HPDE6-E6E7 (cell line): ENCODE data around the gene HTR5A.

Experiments
- DNase-seq: peaks from one replicate; pipeline ENCODE4 v3.0.0; 2011; ENCODE audit warnings: missing footprints; ENCODE audit errors: extremely low spot score

HTR5A gene

DNA sequence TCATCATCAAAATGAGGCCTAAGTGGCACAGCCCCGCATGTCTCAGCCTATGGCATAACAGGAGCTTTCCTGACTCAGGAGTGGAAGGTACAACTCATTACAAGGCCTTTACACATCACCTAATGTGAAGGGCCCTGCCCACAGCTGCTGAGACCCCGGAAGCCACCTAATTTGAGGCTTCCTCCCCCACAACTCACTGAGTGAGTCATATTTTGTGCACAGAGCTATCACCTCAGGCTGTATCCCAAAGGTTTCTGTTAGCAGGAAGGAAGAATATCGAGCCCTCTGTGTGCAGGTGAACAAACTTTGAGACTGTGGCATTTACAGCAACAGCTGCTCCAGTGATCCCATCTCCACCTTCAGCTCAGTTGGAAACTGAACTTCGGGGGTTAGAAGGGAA is 20.6 kb downstream of the HTR5A start:
- no peak for DNase-seq

DNA sequence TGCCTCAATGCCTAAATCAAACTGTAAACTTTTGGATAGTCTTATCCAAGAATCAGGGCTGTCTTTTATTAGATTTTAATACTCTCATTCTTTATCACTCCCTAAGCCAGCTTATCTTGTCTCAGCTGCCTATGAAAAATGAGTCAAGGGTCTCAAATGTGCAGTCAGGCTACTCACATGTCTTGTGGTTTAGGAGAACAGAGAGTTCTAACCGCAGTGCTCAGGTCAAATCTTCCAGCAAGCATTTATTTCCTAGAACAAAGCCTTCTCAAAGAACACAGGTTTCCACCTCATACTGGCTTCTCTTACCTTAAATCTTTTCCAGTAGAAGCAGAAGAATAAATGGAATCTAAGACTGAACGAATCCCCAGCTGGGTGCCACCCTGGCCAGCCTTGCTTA is 23.5 kb downstream of the HTR5A start:
- DNase-seq, result no peak

DNA sequence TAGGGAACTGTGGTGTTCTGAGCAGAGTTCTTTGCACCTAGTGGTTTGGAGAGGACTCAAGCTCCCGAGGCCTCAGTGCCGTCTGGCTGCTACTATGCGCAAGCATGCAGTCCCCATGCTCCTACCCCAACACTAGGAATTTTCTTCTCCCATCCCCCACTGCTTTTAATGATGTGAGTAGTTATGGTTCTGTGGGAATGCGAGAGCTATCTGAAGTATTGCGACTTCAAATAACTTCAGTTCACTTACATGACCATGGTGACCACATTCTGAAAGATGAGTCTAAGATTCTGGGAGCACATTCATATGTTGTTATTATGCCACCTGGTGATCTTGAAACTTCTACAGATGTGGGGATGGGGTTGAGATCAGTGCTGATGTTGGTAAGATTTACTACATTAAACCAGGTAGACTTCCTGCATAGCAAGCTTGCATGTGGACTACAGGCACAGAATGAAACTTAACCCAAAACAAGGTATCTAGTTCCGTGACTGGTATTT is 24.6 kb downstream of the HTR5A start:
- no peak for DNase-seq

DNA sequence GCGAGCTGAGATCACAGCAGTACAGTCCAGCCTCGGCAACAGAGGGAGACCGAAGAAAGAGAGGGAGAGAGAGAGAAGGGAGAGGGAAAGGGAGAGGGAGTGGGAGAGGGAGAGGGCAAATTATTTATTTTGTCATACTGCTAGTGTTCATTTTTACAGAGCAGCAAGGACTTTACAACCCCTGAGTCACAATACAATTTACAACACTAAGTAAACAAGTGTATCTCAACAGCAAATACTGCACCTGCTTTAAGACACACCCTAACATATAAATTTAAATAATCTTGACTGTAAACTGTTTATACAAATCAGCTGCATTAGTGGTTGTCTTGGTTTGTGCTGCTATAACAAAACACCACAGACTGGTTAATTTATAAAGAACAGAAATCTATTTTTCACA is 27.2 kb downstream of the HTR5A start:
- DNase-seq, result no peak

DNA sequence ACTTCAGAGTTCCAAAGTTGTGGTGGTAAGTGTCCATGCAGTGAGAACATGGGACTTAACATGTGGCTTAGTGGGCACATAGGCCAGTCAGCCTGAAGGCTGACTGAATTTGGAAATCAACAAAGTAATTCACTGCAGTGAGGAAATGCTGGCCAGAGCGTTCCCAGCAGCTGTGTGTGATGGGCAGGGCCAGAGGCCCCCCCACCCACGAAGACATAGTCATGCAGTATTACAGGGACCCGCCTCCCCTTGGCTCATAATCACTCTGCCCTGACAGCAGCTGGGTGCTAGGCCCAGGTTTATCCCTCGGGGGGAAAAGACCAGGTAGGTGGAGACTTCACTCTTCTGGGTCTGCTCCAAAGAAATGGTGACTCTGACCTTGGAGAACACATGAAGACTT is 33.7 kb downstream of the HTR5A start:
- no peak for DNase-seq

DNA sequence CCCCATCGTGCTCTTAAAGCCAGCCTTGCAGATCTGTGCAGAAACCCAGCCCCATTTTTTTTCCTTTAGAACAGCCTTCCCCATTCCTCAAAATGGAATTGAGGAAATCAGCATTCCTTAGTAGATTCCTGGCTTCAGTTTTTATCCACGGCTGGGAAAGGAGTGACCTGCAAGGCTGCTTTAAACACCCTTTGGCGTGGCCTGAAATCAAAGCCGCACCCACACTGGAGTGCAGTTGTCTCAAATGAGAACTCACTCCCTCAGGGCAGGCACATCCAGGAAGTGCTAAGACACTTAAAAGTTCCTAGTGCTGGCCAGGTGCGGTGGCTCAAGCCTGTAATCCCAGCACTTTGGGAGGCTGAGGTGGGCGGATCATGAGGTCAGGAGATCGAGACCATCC is 34.8 kb downstream of the HTR5A start:
- no peak for DNase-seq

DNA sequence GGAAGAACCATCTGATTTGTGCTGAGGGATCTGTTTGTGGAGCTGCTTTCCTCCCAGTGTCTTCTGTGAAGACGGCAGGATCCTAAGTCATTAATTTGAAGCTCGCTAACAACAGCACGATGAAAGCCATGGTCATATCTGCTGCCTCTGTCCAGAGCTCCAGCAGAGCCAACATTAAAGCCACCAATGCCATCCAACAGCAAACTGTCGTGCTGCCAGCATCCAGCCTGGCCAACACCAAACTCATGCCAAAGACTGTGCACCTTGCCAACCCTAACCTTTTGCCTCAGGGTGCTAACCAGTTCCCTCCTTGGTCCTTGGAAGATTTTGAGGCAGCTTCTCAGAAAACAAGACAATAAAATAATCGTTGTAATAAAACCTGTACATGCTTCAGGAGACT is 36.2 kb downstream of the HTR5A start:
- DNase-seq, result no peak

DNA sequence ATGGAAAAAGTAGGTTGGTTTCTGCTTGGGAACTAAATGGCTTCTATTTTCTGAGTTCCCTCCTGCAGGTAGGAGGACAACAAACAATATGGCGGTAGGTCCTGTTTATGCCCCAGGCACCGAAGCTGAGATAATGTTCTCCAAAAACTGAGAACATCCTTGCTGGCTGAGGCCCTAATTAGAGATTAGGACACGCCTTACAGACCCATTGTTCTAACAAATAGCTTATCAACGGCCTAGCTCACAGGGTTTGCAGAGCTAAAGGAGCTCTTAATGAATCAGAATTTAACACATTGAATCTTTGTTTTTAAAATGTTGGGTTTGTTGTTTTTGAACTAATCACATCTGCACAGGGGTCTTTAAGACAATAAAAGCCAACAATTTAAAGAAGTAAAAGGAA is 37.0 kb downstream of the HTR5A start:
- no peak for DNase-seq

DNA sequence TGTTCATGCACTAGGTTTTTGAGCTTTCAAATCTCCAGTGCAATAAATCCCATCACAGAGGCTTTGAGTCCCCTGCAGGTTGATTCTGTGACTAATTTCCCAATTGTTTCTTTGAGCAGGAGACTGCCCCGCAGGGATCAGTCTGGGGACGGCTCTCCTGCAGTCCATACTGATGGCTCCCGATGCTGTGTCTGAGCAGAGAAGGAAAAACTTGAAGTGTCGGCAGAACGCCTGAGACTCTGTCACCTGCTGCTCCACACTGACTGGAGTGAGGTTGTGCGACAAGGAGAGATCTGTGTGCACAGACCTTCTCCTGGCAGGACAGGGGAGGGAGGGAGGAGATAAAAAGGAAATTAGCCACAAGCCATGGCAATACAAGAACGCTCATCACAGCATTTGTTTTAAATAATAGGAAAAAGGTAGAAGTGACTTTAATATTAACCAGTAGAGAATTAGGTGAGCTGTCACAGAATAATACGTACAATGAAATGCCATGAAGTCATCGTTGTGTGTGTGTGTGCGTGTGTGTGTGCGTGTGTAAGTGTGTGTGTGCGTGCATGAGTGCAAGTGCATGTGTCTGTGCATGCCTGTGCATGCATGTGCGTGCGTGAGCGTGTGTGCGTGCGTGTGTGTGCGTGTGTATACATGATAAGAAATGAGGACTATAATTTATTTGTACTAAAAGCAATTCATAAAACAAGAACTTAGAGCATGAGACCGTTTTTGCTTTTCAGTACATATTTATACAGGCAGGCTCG is 38.2 kb downstream of the HTR5A start:
- DNase-seq, result no peak

DNA sequence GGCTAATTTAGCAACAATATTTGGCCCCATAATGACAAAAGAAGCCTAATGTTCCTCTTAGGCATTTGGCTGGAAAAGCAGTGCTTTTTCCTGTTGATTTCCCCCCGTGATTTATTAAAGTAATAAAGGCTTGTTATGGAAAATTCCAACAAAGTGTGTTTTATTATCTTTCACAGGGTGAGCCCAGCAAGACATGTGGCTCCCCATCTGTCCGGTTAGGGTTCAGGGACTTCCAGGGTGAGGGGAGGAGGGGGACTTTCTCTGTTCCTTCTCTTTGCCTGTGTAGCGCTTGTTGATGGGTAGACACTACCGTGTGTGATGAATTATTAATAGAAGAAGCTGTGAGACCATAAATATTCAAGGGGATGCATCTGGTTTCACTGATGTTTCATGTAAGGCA is 39.0 kb downstream of the HTR5A start:
- DNase-seq, result no peak

DNA sequence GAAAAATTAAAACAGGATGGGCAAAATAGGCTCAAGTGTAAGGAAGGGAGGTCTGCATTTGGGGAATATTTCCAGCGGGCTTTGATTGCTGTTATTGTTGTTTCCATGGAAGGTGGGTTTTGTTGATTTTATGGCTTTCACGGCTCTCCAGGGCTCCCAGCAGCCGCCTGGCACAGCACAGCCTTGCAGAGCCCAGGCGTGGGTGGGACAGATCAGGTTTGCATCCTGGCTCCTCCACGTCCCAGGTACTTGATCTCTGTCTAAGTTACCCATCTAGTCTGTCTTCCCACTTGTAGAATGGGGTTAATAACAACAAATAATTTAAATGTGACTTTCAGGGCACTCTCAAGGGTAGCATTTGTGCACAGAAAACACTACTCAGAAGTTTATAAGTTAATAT is 45.2 kb downstream of the HTR5A start:
- no peak for DNase-seq

DNA sequence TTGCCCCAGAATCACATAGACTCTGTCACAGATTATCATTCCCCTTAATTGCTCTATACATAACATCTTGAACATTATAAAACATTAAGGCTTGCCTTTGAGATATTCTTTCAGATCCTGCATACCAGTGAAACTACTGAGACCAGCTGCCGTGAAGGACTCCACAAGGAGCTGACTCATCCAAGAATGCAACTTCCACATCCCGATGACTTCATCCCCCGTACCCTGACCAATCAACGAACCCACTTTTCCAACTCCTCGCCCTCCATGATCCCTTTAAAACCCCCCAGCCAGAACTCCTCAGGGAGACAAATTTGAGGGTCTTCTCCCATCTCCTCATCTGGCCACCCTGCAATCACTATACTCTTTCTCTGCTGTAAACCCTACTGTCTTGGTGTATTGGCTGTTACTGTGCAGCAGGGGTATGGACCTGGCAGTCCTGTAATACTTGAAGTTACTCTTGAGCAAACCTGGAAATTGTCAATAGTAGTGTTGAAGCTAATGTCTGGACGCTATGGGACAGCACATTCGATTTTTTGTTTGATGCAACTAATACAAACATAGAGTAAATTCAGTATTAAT is 49.8 kb downstream of the HTR5A start:
- DNase-seq, result no peak

DNA sequence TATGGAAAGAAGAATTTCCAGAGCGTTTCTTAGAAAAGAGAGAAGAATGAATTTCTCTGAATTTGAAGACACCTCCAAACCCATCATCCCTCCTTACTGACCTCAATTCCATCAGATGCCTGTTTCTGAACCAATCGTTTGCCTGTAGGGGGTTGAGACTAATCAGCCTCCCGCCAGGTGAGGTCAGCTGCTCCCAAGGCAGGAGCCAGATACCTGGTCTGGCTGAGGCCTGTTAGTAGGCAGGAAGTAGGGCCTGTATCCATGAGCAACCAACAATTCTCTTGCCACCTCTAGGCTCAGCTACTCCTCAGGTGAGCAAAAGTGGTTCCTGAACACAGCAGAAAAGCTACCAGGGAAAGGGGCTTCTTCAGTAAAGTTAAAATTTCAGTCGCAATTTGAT is 50.3 kb downstream of the HTR5A start:
- DNase-seq, result no peak

DNA sequence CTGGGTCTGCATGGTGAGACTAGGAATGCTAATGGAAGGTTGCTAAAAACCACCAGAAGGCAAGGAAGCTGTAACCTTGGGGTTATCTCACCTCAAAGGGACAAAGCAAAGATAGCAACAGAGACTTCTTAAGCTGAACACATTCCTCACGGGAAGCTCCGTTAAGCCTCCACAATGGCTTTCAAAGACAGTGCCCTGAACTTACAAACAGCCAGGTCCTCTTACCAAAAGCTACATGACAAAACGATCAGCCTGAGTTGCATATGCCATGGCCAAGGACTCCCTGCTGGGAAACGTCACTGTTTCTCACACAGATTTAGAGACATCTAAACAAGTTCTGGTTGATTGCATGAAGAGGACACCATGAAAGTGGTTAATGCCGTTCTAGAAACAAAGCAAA is 52.7 kb downstream of the HTR5A start:
- no peak for DNase-seq

DNA sequence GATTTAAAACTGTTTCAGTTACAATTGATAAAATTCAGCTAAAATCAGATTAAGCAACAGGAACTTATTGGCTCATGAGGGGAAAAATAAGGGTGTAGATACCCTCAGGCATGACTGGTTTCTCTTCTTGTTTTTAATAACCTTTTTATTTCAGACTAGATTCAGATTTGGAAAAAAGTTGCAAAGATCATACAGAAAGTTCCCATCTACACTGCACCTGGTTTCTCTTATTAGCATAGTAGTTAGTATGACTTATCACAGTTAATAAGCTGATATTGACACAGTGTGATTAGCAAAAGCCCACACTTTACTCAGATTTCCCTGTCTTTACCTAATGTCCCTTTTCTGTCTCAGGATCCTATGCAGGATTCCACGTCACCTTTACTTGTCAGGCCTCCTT is 53.3 kb downstream of the HTR5A start:
- no peak for DNase-seq

DNA sequence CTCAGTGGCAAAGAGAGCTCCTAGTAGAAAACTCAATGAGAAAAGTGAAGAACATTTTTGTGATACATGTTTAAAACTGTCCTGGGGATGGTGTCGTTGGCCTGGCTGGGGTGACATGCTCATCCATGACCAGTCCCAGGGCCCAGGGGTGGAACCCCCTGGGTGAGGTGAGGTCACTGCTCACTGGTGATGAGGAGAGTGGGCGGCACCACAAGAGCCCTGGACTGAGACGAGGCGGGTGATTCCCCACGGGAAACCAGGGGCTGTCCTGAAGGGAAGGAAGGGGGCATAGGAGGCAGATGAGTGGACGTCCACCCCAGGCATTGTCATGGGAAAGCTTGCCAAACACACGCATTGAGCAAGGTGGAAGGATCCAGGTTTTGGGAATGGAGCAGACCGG is 54.6 kb downstream of the HTR5A start:
- DNase-seq, result no peak

DNA sequence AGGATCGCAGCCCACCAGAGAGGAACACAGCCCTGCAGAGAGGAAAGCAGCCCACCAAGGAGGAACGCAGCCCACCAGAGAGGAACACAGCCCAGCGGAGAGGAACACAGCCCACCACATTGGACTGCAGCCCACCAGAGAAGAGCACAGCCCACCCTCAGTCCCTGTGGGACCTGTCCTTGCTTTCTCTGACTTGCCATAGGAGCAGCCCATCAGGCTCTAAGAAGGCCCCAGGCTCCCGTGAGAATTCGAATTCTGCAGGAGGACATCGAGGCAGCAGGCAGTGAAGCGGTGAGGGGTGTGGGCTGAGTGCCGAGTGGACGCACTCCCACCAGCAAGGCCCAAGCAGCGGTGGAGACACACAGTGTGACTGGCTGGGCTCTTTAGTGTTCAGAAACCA is 59.1 kb downstream of the HTR5A start:
- no peak for DNase-seq

DNA sequence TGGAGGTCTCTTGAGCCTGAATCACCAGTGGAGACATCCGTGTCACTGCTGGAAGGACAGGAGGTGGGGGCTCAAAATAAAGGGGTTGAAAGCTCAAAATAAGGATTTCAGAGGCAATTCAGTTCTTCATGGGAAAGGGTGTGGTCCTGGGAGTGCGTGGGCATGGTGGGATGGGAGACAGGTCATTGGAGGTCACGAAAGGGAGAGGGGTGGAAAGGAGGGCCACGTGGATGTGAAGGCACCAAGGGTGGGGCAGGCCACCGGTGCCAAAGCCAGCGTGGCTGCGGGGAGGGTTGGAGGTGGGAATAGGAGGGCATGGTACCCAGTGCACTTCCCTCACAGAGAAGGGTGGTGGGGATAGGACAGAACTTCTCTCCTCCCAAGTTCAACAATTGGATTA is 59.7 kb downstream of the HTR5A start:
- no peak for DNase-seq

DNA sequence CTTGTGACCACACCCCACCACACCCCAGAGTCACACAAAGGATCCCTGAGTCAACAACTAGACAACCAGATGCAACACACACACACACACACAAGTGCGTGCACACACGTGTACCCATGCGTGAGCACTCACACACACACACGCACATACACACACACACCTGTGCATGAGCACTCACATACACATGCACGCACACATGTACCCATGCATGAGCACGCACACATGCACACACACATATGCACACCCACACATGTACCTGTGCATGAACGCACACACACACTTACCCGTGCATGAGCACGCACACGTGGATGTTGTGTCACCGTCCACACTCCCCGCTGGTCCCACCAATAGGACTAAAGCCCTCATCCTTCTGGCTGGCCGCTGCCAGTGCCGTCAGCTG is 60.4 kb downstream of the HTR5A start:
- no peak for DNase-seq

DNA sequence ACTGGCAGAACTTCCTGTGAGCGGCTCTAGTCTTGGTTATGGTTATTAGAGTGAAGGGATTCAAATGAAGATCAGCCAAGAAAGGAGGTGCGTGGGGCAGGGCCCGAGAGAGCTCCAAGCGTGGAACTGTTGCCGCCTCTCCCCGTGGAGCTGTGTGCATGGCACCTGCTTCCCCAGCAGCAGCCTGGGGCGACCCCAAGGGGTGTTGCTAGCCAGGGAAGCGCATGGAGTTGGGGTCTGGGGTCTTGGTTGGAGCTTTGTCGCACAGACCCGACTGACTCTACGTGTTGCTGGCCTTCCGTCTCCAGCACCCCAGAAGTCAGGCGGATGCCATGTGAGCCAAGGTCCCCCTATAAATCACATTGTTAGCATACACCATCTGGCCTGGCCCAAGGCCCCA is 61.0 kb downstream of the HTR5A start:
- no peak for DNase-seq

DNA sequence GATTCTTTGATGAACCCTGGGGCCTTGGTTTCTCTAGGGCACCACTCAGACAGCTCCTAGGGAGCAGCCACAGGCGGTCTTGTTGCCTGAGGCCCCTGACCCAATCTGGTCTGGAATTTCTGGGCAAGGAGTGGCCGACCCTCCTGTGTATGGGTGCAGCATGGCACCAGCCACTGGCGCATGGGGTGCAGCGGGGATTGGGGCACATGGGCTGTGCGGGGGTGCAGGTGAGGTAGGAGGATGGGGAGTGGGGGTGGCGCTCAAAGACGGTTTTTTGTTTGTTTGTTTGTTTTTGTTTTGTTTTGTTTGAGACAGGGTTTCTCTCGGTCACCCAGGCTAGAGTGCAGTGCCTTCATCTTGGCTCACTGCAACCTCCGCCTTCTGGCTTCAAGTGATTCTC is 62.3 kb downstream of the HTR5A start:
- no peak for DNase-seq

DNA sequence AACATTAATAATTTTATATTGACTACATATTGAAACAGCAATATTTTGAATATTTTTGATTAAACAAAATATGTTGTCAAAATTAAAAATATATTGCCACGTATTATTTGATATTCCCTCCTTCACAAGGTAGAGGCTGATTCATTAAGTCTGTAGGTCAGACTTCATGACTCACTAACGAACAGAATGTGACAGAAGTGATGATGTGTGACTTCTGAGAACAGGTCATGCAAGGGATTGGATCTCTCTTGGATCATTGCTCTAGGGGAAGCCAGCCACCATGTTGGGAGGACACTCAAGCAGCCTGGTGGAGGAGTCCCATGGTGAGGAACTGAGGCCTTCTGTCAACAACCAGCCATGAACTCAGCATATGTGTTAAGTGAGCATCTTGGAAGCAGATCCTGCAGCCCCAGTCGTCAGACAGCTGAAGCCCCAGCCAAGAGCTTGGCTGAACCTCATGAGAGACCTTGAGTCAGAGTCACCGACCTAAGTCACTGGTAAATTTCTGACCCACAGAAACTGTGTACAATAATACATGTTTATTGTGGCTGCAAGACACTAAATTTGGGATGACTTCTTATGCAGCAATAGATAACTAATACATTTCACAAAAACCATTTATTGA is 66.6 kb downstream of the HTR5A start:
- DNase-seq, result no peak
